Left renal cortex interstitium (tissue), 4 donors: ENCODE results near the gene PACS1. TPM values are rescaled to one million over a fixed set of nuclear protein-coding genes. Genes with fewer than 3 reads are reported as not detected.

Experiments
- DNase-seq, 4 donors: peaks; one replicate each; pipeline ENCODE4 v3.0.0-alpha.2; 2013; ENCODE audit warnings: low read depth in 4 of 4, low spot score in 2 of 4, missing footprints in 1 of 4
- polyA plus RNA-seq, 4 donors: library from polyadenylated mRNA; unstranded; fragments of 120-200 nt; gene quantifications; one replicate each; pipeline ENCODE4 v1.2.1, GENCODE V29; 2013; ENCODE audit not compliant: insufficient read length in 4 of 4

Gene PACS1
- polyA plus RNA-seq, 4 donors: 38.5 to 57.0 (median 50.4) TPM

DNA sequence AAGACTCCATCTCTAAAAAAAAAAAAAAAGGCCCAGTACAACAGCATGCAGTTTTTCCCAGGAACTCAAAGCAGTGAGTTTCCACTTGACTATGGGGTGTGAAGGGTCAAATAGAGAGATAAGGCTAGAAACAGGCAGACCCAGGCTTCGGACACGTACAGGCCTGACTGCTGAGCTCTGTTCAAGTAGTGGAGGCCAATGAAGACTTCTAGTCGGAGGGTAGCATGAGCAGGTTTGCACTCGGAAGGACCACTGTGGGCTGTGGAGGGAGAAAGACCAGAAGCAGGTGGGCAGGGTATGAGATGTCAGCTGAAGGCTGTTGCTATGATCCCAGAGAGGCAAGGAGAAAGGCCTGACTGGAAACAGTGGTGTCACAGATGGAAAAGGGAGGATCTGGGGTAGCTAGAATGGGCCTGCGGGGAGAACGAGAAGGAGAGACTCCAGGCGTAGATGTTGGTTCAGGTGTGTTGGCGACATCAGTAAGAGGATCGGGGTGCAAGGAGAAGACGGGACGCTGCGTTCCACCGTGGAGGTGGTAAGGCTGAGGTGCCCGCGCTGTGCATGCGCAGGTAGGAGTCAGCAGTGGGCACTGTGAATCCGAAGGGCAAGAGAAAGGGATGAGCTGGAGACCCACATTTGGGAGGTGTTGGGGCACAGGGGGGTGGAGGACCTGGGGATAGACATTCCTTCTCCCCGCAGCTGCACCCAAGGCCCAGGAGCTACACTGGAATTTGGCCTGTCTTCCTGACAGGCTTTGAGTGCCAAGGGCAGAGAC, 149.0 kb downstream of the PACS1 start:
- DNase-seq: no peak

DNA sequence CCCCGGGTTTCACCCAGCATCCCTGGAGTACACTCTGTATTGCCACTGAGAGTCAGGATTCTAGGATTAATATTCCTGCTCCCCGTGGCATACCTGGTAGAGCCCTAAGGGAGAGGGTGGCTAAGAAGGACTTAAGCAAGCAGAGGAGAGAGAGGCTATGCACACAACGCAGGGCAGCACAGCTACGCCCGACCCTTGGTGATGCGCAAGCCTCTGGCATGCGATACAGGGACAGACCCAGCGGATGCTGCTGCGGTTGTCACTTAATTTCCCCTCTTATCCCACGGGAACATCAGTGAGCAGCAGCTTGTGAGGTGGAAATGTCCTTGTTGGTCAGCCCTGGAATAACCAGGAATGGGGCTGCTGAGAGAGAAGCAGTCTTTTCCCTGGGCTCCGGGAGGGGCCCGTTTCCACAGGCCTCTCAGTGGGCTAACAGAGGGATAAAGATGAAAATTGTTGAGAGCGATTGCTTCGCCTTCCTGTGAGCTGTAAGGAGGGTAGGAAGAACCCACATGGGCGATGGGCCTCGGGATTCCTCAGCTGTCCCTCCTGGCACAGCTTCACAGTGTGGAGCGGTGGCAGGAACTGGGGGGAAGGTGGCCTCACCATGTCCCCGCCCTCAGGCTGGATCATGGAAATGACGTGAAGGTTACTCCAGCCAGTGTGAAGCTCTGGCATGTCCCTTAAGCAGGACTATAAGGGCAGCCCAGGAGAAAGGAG, 149.9 kb downstream of the PACS1 start:
- DNase-seq: no peak

DNA sequence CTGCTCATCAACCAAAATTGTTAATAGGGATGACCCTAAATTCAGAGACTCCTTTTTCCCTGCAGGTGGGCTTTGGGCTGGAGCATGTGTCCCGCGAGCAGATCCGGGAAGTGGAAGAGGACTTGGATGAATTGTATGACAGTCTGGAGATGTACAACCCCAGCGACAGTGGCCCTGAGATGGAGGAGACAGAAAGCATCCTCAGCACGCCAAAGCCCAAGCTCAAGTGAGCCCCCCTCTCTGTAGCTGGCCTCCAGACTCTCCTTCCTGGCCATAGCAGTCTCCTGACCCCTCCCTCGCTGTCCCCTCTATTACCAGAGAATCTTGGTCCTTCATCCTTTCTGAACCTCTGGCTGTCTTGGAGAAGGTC, 150.5 kb downstream of the PACS1 start:
- DNase-seq: no peak

DNA sequence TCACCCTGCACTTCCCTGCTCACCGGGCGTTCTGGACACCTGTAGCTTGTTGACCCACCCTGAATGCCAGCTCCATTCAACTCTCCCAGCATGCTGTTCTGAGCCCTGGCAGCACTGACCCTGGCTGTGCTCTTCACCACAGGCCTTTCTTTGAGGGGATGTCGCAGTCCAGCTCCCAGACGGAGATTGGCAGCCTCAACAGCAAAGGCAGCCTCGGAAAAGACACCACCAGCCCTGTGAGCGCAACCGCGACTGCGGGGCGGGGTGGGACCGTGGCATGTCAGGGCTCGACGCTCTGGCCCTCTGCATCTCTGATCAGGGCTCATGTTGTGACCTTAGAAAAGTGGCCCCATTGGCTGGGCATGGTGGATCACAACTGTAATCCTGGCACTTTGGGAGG, 150.9 kb downstream of the PACS1 start:
- DNase-seq: no peak

GRCh38 chr11:66221726-66222236, 151.7 kb downstream of the PACS1 start:
- no peak for DNase-seq

GRCh38 chr11:66222358-66223149, 152.5 kb downstream of the PACS1 start:
- DNase-seq: peak; percentile 50 to 78 (median 70)

GRCh38 chr11:66224226-66224855, 154.3 kb downstream of the PACS1 start:
- no peak for DNase-seq

GRCh38 chr11:66225066-66225465, 155.0 kb downstream of the PACS1 start:
- DNase-seq: no peak

DNA sequence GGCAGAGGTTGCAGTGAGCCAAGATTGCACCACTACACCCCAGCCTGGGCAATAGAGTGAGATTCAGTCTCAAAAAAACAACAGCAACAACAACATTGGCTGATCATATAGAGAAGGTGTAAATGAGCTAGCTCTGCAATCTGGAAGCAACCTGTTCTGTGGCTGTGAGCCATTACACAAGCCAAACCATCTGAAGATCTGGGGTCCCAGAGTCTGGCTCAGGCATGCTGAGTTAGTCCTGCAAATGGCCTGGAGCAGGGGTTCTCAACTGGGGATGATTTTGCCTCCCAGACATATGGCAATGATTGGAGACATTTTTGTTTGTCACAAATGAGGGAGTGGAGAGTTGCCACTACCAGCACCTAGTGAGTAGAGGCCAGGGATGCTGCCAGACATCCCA, 156.0 kb downstream of the PACS1 start:
- DNase-seq: no peak

- no peak for DNase-seq
Observed at GRCh38 chr11:66227700-66228099, 157.6 kb downstream of the PACS1 start.

DNA sequence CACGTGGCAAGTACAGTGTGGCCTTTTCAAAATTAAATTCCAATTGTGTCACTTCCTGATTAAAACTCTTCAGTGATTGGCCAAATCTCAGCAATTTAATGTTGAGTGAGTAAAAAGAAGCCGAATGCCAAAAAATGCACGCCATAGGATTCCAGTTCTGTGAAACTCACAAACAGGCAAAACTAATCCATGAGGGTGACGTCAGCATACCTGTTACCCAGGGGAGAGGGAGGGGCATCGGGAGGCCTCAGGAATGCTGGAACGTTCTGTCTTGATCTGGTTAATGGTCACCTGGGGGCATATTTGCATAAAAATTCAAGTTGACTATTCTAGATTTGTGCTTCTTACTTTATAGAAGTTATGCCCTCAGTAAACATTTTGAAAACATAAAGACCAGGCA, 158.4 kb downstream of the PACS1 start:
- DNase-seq: peak in 2 of 4 donors; percentile 11 to 33

DNA sequence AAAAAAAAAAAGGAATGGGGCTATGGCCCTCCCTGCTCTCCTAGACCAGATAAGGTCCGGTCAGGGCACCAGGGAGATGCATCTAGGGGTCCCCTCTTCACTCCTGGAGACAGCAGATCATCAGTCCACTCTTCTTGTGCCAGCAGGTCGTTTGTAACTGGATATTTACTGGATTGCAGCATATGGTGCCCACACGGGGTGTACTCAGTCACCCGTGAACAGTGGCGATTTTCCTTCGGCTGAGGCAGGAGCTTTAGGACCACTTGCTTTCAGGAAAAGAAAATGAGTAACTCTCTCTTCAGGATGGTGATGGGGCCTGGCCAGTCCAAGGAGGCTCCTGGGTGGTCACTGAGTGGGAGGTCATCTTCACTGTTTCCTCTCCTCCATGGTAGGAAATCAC, 160.1 kb downstream of the PACS1 start:
- DNase-seq: no peak

DNA sequence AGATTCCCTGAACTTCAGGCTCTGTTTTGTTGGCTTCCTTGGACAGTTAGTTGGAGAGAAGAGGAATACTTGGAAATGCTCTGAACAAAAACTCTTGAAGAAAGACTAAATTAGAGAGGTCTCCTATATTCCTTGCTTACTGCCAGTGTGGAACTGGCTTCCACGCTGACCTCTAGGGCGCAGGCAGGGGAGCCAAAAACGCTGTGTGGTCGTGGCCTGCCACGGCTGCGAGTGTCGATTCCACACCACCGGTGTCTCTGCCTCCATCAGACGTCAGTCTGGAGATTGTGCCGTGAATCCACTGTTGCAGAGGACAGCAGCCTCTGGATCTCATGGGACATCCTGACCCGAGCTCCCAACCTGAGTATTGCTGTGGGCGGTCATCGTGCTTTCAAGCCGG, 160.9 kb downstream of the PACS1 start:
- no peak for DNase-seq

- DNase-seq: no peak
Observed at GRCh38 chr11:66231561-66231960, 161.5 kb downstream of the PACS1 start.

- DNase-seq: no peak
Observed at GRCh38 chr11:66232769-66233168, 162.7 kb downstream of the PACS1 start.

DNA sequence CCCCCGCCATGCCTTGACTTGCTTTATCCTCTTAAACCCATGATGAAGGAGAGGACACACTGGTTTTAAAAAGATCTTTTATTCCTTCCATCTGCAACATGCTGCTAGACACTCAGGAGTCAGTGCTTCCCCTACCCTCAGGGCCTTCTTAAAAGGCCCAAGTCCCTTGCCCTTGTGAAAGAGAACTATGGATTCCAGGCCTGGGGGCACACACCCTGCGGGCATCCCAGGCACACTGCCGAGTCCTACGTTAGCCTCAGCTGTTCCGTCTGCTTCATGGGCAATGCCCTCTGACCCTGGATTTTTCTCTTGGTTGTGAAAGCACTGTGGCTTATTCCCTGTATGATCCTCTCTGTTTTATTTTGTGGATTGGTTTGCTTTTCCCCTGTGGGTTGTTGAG, 163.2 kb downstream of the PACS1 start:
- no peak for DNase-seq

- DNase-seq: no peak
Observed at GRCh38 chr11:66235141-66235540, 165.1 kb downstream of the PACS1 start.

DNA sequence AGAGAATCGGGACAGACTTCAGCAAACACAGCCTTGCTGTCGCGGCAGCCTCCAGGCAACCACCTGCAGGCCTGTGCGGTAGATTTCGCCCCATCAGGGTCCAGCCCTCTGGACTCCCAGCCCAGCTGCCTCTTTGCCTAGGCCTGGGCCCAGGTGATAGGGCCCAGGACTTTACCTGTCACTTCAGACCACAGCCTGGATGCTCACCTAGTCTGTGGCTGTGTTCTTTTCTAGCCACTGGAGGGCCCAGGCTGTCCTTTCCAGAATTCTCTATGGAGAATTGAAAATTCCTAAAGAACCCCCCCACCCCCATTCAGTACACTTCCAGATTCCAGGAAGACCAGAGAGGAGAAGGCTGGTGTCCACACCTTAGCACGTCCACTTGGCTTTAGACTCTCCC, 167.8 kb downstream of the PACS1 start:
- no peak for DNase-seq

GRCh38 chr11:66238786-66239413, 168.8 kb downstream of the PACS1 start:
- DNase-seq: no peak

GRCh38 chr11:66239511-66239910, 169.4 kb downstream of the PACS1 start:
- no peak for DNase-seq
